ENCODE measurements around the gene TNFRSF8.

The TNFRSF8 gene

GRCh38 chr1:12167493-12168429 lies 104.7 kb downstream of the TNFRSF8 start:
- H3K9me2 ChIP-seq (replicated peaks; ENCODE audit: insufficient read depth, low read length): no peaks in the 10 kb centered on the region
- H3F3A ChIP-seq (ENCODE audit: insufficient read depth): no peaks in the 10 kb centered on the region
- 0 out of 2 replicates have a peak, but pooled peaks have one; percentile 51 for TF ChIP-seq EZH2phosphoT487 (conservative IDR thresholded peaks at IDR 0.05; ENCODE audit: low read length)
- TF ChIP-seq, protein P1, sequence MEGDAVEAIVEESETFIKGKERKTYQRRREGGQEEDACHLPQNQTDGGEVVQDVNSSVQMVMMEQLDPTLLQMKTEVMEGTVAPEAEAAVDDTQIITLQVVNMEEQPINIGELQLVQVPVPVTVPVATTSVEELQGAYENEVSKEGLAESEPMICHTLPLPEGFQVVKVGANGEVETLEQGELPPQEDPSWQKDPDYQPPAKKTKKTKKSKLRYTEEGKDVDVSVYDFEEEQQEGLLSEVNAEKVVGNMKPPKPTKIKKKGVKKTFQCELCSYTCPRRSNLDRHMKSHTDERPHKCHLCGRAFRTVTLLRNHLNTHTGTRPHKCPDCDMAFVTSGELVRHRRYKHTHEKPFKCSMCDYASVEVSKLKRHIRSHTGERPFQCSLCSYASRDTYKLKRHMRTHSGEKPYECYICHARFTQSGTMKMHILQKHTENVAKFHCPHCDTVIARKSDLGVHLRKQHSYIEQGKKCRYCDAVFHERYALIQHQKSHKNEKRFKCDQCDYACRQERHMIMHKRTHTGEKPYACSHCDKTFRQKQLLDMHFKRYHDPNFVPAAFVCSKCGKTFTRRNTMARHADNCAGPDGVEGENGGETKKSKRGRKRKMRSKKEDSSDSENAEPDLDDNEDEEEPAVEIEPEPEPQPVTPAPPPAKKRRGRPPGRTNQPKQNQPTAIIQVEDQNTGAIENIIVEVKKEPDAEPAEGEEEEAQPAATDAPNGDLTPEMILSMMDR (IDR thresholded peaks at IDR 0.05; ENCODE audit: insufficient read depth, low read length, poor library complexity, severe bottlenecking): no peak
- H3K4me2 ChIP-seq (ENCODE audit: low read depth, low read length, poor library complexity, severe bottlenecking): no peak overlapping the region
- no peaks in the 10 kb centered on the region for H3K27me3 ChIP-seq (ENCODE audit: low read length)
- H3K36me3 ChIP-seq (ENCODE audit: low read length): no peaks in the 10 kb centered on the region
- H3K27ac ChIP-seq (ENCODE audit: low read depth, low read length): no peak overlapping the region
- H4K20me1 ChIP-seq (ENCODE audit: low read depth, low read length): no peaks in the 10 kb centered on the region
- H3K9ac ChIP-seq (ENCODE audit: low read length): no peak overlapping the region
- H2AFZ ChIP-seq (ENCODE audit: low read depth, low read length, severe bottlenecking): no peak overlapping the region
- H3K9me3 ChIP-seq (ENCODE audit: insufficient read depth, low read length): no peaks in the 10 kb centered on the region
- no peaks in the 10 kb centered on the region for H3K79me2 ChIP-seq (ENCODE audit: insufficient read depth, low read length)
- H3K4me3 ChIP-seq (ENCODE audit: insufficient read depth, low read length, poor library complexity, severe bottlenecking): no peak overlapping the region

DNA sequence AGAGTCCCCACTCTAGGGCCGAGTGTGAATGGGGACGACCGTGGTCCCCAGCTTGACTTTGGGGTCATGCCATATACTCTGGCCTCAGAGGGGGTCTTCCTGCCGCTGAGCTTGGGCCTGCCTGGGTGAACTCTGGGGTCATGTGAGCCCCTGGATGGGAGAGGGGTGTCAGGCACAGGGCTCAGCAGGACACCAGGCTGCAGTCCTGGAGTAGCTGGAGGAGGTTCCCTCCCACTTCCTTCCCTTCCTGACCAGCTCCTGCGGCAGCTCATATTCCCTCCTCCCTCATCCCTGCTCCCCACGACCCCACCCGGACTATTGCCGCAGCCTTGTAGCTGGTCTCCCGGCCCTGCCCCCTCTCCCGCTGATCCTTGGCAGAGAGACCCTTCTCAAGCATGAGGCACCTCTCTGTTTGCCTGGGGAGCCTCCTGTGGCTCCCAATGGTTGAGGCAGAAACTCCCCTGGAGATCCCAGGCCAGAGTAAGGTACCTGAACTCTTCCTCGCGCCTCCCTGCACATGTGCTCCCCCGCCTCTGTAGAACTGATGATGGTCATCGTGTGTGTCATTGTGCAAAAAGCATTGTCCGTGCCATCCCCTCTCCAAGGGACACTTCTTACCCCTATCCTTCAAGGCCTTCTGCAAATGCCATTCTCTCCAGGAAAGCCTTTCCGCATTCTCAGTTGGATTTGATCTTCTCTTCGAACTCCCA lies 105.5 kb downstream of the TNFRSF8 start:
- no peak overlapping the region for H3K4me2 ChIP-seq (ENCODE audit: low read depth, low read length, poor library complexity, severe bottlenecking)
- no peak overlapping the region for H2AFZ ChIP-seq (ENCODE audit: low read depth, low read length, severe bottlenecking)
- H3K9me2 ChIP-seq (replicated peaks; ENCODE audit: insufficient read depth, low read length): no peaks in the 10 kb centered on the region
- H3K79me2 ChIP-seq (ENCODE audit: insufficient read depth, low read length): no peaks in the 10 kb centered on the region
- H3K9ac ChIP-seq (ENCODE audit: low read length): no peak overlapping the region
- no peaks in the 10 kb centered on the region for H3K36me3 ChIP-seq (ENCODE audit: low read length)
- H3K27me3 ChIP-seq (ENCODE audit: low read length): no peaks in the 10 kb centered on the region
- H3K4me3 ChIP-seq (ENCODE audit: insufficient read depth, low read length, poor library complexity, severe bottlenecking): no peak overlapping the region
- TF ChIP-seq EZH2phosphoT487 (conservative IDR thresholded peaks at IDR 0.05; ENCODE audit: low read length): no peak
- TF ChIP-seq, protein P1 (IDR thresholded peaks at IDR 0.05; ENCODE audit: insufficient read depth, low read length, poor library complexity, severe bottlenecking): no peak
- H3F3A ChIP-seq (ENCODE audit: insufficient read depth): no peaks in the 10 kb centered on the region
- H3K27ac ChIP-seq (ENCODE audit: low read depth, low read length): no peak overlapping the region
- H4K20me1 ChIP-seq (ENCODE audit: low read depth, low read length): no peaks in the 10 kb centered on the region
- no peaks in the 10 kb centered on the region for H3K9me3 ChIP-seq (ENCODE audit: insufficient read depth, low read length)

DNA sequence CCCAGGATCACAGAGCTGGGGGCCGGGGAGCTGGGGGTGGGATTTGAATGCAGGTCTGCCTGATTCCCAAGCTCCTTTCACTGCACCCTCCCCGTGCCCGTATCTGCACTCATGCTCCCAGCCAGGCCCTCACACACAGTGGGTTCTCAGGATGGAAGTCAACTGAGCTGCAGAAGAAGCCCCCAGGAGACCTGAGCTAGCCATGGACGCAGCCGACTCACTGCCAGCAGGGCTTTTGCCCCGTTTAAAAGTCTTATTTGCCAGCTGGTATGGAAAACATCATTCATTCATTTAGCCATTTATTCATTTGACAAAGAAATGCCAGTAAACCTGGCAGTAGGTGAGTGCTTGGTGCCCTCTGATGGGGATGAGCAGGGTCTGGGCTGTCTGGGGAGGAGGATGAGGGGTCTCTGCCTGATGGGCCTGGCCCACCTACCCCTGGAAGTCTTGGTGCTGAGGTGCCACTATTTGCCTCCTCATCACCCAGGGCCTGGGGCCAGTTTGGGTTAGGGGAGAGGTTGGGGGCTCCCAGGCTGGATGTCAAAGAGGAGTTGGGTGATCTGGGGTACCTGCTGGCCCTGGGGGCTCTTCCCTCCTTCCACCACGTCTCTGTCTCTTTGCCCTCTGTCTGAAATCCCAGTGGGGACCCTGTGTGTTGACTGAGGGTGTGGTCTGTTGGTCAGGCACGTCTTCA lies 106.5 kb downstream of the TNFRSF8 start:
- Histone ChIP-seq H3K9ac (ENCODE audit: low read length) (no peak overlapping the region), H3K27ac (ENCODE audit: low read depth, low read length) (no peak overlapping the region), H3K36me3 (ENCODE audit: low read length) (no peaks in the 10 kb centered on the region), H3K27me3 (ENCODE audit: low read length) (no peaks in the 10 kb centered on the region), H3K4me3 (ENCODE audit: insufficient read depth, low read length, poor library complexity, severe bottlenecking) (no peak overlapping the region), H3K79me2 (ENCODE audit: insufficient read depth, low read length) (no peaks in the 10 kb centered on the region), H3F3A (ENCODE audit: insufficient read depth) (no peaks in the 10 kb centered on the region), H4K20me1 (ENCODE audit: low read depth, low read length) (no peaks in the 10 kb centered on the region), H3K9me3 (ENCODE audit: insufficient read depth, low read length) (no peaks in the 10 kb centered on the region), H2AFZ (ENCODE audit: low read depth, low read length, severe bottlenecking) (no peak overlapping the region), H3K9me2 (replicated peaks; ENCODE audit: insufficient read depth, low read length) (no peaks in the 10 kb centered on the region), H3K4me2 (ENCODE audit: low read depth, low read length, poor library complexity, severe bottlenecking) (no peak overlapping the region)
- no peak for TF ChIP-seq EZH2phosphoT487 (conservative IDR thresholded peaks at IDR 0.05; ENCODE audit: low read length)
- TF ChIP-seq, protein P1 (IDR thresholded peaks at IDR 0.05; ENCODE audit: insufficient read depth, low read length, poor library complexity, severe bottlenecking): no peak

All from SU-DHL-6 (cell line).